Measurements from ENCODE around the gene LSM10.

The LSM10 gene

DNA sequence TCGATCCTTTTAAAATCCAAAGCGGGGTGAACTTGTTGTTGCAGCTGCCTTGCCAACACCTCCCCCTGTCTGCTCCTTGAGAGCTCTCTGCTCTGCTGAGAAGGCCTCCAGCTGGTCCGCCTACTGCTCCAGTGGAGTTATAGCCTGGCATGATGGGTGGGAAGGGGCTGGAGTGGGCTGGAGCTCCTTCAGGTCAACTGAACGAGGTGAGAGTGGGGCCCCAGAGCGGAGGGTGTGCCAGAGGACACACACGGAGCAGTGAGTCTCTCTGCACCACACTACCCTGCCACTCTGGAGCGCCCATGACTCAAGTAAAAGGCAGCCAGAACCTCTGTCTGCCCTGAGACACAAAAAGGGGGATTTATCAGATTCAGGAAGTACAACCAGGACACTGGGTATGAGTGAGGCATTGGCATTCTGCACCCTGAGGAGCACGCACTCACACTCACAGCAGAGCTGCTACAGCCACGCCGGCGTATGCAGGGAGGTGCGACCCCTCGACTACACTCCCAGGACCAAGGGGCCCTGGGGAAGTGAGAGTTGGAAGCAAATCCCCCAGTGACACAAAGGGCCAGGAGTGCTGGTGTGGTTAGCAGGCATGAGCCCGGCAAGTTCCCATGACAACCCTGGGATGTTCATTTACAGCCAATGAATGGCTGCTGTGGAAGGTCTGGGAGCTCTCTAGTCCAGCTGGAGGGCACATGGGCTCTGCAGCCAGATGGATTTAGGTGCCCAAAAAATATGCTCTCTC is 46.3 kb downstream of the LSM10 start:
- DNase-seq (ENCODE audit: low spot score) = no peak

DNA sequence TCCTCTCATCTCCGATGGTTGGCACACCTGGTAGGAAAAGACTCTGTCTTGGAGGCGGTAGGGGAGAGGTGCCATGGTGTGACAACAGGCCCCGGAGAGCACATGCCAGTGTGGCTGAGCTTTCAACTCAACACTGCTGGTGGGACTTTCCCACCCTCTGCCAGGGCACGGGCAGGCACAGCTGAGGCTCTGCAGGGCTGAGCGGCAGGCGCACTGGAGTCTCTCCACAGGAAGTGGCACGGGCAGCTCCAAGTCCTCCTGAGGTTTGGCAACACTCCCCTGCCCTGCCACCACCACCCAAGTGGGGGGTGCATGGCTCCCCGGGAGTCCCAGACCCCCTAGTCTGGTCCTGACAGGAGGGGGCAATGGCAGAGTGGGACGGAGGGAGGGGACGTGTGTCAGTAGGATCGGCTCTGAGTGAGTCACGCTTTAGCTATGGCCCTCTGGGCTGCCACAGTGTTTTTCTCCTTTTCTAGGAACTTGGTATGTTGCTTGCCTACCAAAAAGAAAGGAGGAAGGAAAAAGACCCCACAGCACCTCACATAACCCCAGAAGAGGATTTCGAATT is 47.0 kb downstream of the LSM10 start:
- no peak for DNase-seq (ENCODE audit: low spot score)

DNA sequence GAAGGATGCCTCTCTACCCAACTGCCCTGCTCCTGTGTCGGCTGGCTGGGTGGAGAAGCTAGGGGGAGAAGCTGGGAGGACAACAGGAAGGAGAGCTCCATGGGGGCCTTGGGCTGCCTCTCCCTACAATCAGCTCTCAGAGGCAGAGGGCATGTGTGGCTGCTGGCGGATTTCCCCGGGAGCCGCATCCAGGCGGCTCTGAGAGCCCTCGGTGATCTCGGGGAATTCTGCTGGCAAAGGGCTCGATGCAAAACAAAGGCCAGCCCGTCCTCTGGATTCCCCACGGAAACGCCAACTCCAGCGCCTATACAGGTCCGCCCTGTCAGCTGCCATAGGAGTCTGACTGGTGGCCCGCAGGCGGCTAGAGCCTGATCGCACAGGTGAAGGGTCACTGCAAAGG is 47.9 kb downstream of the LSM10 start:
- DNase-seq (ENCODE audit: low spot score) = no peak

DNA sequence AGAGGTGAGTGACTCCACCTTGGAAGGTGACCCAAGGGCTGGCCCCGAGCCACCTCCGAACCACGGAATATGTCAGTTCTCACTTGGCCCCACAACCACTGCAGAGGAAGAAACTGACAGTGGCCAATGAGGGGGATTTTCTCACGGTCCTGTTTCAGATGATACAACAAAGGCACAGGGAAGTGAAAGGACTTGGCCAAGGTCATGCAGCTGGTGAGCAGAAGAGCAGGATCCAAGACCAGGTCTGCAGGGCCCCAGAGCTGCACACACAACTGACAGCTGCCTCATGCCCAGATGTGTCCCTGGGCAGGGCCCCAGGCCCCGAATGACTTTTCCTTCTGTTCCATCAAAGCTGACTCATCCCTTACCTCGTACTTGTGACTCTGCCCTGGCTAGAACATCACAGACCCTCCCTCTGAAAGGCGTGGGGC is 48.5 kb downstream of the LSM10 start:
- no peak for DNase-seq (ENCODE audit: low spot score)

DNA sequence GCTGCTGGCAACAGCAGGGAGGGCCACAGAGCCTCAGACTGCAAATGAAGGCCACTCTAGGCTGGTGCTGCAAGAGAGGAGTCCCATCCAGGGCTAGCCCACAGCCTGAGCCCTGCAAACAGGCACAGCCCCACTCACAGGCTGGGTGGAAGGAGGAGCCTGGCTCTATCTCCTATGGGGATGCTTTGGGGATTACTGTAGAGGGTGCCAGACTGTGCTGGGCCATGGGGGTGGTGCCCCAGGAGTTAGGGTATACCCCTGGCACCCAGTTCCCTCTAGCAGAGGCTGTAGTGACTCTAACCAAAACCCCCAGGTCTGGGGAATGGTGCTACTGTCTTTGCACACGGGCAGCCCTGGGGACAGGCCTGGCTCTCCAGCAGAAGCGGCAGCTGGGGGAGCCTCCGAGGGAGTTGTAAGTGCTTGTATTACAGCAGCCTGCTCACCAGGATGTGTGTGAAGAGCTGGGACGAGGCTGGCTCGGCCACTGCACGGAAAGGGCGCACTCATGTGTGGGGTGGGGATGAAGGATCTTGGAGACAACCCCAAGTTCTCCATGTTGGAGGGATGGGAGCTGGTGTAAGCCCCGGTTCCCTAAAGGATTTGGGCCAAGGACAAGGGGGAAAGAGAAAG is 50.9 kb downstream of the LSM10 start:
- DNase-seq (ENCODE audit: low spot score) = peak; percentile 86

DNA sequence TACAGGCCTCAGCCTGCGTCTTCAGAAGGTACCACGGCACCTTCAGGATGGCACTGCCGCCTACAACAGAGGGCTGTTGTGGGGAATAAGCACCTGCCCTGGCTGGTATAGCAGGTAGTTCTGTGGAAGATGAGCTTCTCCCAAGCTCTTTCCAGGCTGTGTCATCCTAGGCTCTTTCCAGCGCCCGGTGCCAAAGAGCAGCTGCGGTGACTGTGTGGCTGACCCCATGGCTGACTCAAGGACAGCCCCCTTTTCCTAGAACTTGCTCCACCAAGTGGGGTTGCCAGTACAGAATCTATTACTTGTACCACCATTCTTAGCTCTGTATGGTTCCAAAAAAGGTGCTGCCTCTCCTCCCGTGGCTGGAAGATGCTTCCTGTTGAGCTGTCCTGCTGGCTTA is 52.4 kb downstream of the LSM10 start:
- DNase-seq (ENCODE audit: low spot score) = no peak

DNA sequence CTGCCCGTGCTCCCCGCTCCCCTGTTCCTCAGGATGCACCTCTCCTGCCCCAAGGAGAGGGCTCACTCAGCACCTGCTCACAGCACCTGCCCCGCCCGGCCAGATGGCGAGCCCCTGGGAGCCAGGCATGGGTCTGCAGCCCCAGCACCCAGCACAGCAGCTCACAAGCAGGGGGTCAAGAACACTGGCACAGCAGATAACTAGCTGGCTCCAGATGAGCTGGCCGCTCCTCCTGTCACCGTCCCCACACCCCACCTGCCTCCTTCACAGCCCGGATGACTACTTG is 53.4 kb downstream of the LSM10 start:
- DNase-seq (ENCODE audit: low spot score) = no peak

DNA sequence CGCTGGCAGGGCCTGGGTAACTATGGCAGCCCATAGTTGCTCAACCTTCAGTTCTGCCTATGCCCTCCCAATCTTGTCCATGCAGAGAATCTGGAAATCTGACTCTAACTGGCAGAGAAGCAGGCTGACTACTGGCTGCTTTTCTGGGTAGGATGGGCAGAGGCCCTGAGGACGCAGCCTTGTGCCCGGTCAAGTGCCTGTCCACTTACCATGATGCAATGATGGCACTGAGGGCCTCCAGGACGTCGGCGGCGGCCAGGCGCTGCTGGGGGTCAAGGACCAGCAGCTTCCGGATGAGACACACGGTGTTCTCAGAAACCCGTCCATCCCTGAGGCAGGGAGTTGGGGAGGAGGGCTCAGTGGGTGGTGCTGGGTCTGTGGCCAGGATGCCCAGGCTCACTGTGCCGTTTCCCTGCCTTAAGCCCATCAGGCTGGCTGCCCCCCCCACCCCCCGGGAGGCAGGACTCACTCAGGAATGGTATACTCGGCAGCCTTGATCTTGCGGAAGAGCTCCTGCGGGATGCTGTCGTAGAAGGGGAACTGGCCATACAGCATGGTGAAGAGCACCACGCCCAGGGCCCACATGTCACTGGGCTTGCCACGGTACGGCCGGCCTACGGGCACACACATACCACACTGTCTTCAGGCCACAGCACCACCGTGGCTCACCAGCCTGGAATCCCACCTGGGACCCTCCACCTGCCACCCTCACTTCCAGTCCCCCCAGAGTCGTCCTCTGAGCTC is 53.9 kb downstream of the LSM10 start:
- DNase-seq (ENCODE audit: low spot score) = no peak
